K562 (cell line): Measurements from ENCODE around the gene ADAT3. TPM values are rescaled to one million over a fixed set of nuclear protein-coding genes. Genes with fewer than 3 reads are reported as not detected.
A peak's percentile ranks its signal among the peaks of the same experiment; 100 is the strongest.

Source experiments
- ATAC-seq: fragments of 200-7000 bp; cut with Tn5 transposase; 3 replicates; pipeline ENCODE4 v1.9.1; 2020; ENCODE audit warnings: moderate library complexity
- BruUV-seq: library from RNA; stranded (reverse); fragments of 400-500 nt; replicated peaks from 2 replicates; lab custom pipeline; 2021; lab: Mats Ljungman, UMichigan
- CTCF ChIA-PET: fragments of 300-600 bp; formaldehyde crosslinking; extraction: SDS; loops from one replicate; lab custom pipeline; 2021; ENCODE audit warnings: low intra/inter-chr PET ratio; lab: Yijun Ruan, JAX
- POLR2A ChIA-PET: fragments of 300-600, 350-650 bp; sonication (Branson Sonifier 250); formaldehyde crosslinking; extraction: SDS; loops from one replicate; lab custom pipeline; 2021; ENCODE audit warnings: antibody characterized with exemption, inconsistent platforms; lab: Yijun Ruan, JAX
- DNase-seq, 4 experiments: peaks; one replicate each; pipeline versions ENCODE4 v3.0.0 to v3.0.0-alpha.2; 2011 to 2018; ENCODE audit warnings: low spot score in 3 of 4, mixed read lengths in 3 of 4; ENCODE audit errors: extremely low read depth in 1 of 4
- FAIRE-seq: peaks from 2 replicates; lab custom pipeline; 2011; peaks lifted over from hg19 to GRCh38; lab: Jason Lieb, UNC
- H2AFZ ChIP-seq: 2 replicates; pipeline ENCODE4 v1.6.0; 2011; ENCODE audit warnings: low read depth, low read length, control low read depth, inconsistent platforms
- H3K27ac ChIP-seq: fragments of 200-600 bp; 3 replicates; pipeline ENCODE4 v1.8.0; 2011; ENCODE audit warnings: low read depth, mild to moderate bottlenecking, control low read depth, inconsistent platforms, low read length, moderate library complexity, mixed read lengths; ENCODE audit errors: extremely low read depth
- H3K27me3 ChIP-seq, 2 experiments: fragments of 300-600 bp in 1 of 2; 2 replicates in 1 of 2; 3 replicates in 1 of 2; pipeline versions ENCODE4 v1.6.0 to v1.8.0; 2011; ENCODE audit warnings: inconsistent platforms in 2 of 2, low read length in 2 of 2, mild to moderate bottlenecking in 1 of 2, mixed read lengths in 1 of 2, moderate library complexity in 1 of 2; ENCODE audit not compliant: control insufficient read depth in 2 of 2, insufficient read depth in 2 of 2
- H3K36me3 ChIP-seq: fragments of 300-600 bp; 3 replicates; pipeline ENCODE4 v1.8.0; 2011; ENCODE audit warnings: mild to moderate bottlenecking, low read length, inconsistent platforms; ENCODE audit not compliant: control insufficient read depth, insufficient read depth
- H3K4me1 ChIP-seq, 2 experiments: fragments of 200-600 bp in 1 of 2; replicated peaks in 1 of 2; 2 replicates in 1 of 2; 3 replicates in 1 of 2; pipeline versions ENCODE4 v1.5.1 to v1.8.0; 2011; ENCODE audit warnings: inconsistent platforms in 2 of 2, low read length in 2 of 2, mild to moderate bottlenecking in 1 of 2, mixed read lengths in 1 of 2, moderate library complexity in 1 of 2; ENCODE audit not compliant: control insufficient read depth in 2 of 2, insufficient read depth in 2 of 2
- H3K4me2 ChIP-seq: 2 replicates; pipeline ENCODE4 v1.6.1; 2011; ENCODE audit warnings: low read length, control low read depth, inconsistent platforms, mixed read lengths; ENCODE audit not compliant: insufficient read depth
- H3K4me3 ChIP-seq: fragments of 200-600 bp; sonication (generic), shearing (Covaris generic); 2 replicates; pipeline ENCODE4 v1.5.1; 2016; ENCODE audit warnings: control low read depth, inconsistent platforms
- H3K79me2 ChIP-seq: fragments of 200-600 bp; 3 replicates; pipeline ENCODE4 v1.8.0; 2011; ENCODE audit warnings: low read length, inconsistent platforms; ENCODE audit not compliant: control insufficient read depth, insufficient read depth
- H3K9ac ChIP-seq, 2 experiments: 2 replicates each; pipeline versions ENCODE4 v1.6.0 to v1.6.1; 2011; ENCODE audit warnings: low read depth in 2 of 2, low read length in 2 of 2, control low read depth in 1 of 2, inconsistent platforms in 1 of 2, mild to moderate bottlenecking in 1 of 2, mixed read lengths in 1 of 2; ENCODE audit not compliant: insufficient read depth in 1 of 2
- H3K9me1 ChIP-seq: one replicate; pipeline ENCODE4 v1.6.0; 2011; ENCODE audit warnings: inconsistent platforms, mild to moderate bottlenecking, low read length, moderate library complexity; ENCODE audit not compliant: control insufficient read depth, insufficient read depth
- H3K9me3 ChIP-seq: replicated peaks from 2 replicates; pipeline ENCODE4 v1.5.1; 2011; ENCODE audit warnings: low read depth, low read length, inconsistent platforms; ENCODE audit not compliant: control insufficient read depth, insufficient read depth
- H4K20me1 ChIP-seq: replicated peaks from 2 replicates; pipeline ENCODE4 v1.6.1; 2011; ENCODE audit warnings: low read length, inconsistent platforms, mixed read lengths; ENCODE audit not compliant: control insufficient read depth, insufficient read depth
- CC2D1A ChIP-seq: fragments of 450-650 bp; IDR thresholded peaks from 2 replicates; pipeline ENCODE4 v1.6.1; 2017; ENCODE audit warnings: mild to moderate bottlenecking
- CREBBP ChIP-seq: IDR thresholded peaks from one replicate; pipeline ENCODE4 v1.6.1; 2012; ENCODE audit warnings: low read depth, mild to moderate bottlenecking, control low read depth, inconsistent platforms, low read length
- ETS2 ChIP-seq: IDR thresholded peaks from 2 replicates; pipeline ENCODE4 v1.6.1; 2016; ENCODE audit warnings: borderline replicate concordance, missing genetic modification characterization, mild to moderate bottlenecking, moderate library complexity, missing compliant biosample characterization; ENCODE audit not compliant: poor library complexity, severe bottlenecking
- HDAC2 ChIP-seq: fragments of 450-650 bp; IDR thresholded peaks from 2 replicates; pipeline ENCODE4 v1.6.1; 2016; ENCODE audit warnings: mild to moderate bottlenecking
- HLTF ChIP-seq: fragments of 450-650 bp; IDR thresholded peaks from 2 replicates; pipeline ENCODE4 v1.6.1; 2016
- NFE2L1 ChIP-seq: fragments of 450-650 bp; IDR thresholded peaks from 2 replicates; pipeline ENCODE4 v1.6.1; 2016; ENCODE audit warnings: missing genetic modification characterization, low read depth, mild to moderate bottlenecking, missing compliant biosample characterization, moderate library complexity, borderline replicate concordance
- PTBP1 ChIP-seq: fragments of 200-400 bp; formaldehyde crosslinking; IDR thresholded peaks from 2 replicates; pipeline ENCODE4 v1.6.1; 2017; ENCODE audit warnings: low read depth, low read length
- RNF2 ChIP-seq: sonication (generic); IDR thresholded peaks from 2 replicates; pipeline ENCODE4 v1.6.1; 2016
- SMAD2 ChIP-seq: fragments of 150-350 bp; IDR thresholded peaks from 2 replicates; pipeline ENCODE4 v1.6.1; 2014; ENCODE audit warnings: low read depth, mild to moderate bottlenecking, low read length
- THAP7 ChIP-seq: fragments of 250-450 bp; sonication (Bioruptor Pico); IDR thresholded peaks from 2 replicates; pipeline ENCODE4 v1.5.0; 2021
- ZBED1 ChIP-seq: IDR thresholded peaks from 2 replicates; pipeline ENCODE4 v1.6.1; 2014
- ZNF224 ChIP-seq: sonication (generic); formaldehyde crosslinking; IDR thresholded peaks from 2 replicates; pipeline ENCODE4 v1.8.0; 2022; ENCODE audit warnings: mild to moderate bottlenecking, missing genetic modification reagents
- ZNF274 ChIP-seq: IDR thresholded peaks from 2 replicates; pipeline ENCODE4 v1.6.1; 2011; ENCODE audit warnings: low read depth, mild to moderate bottlenecking, low read length, moderate library complexity, borderline replicate concordance
- WGBS: fragments of 100-300 bp; shearing (Covaris generic); methylation state at CpG from one replicate; pipeline ENCODE4 v1.1.6; 2016; ENCODE audit warnings: low coverage, mixed read lengths; ENCODE audit not compliant: insufficient coverage; ENCODE audit errors: missing lambda C conversion rate; 5-methylcytosine and 5-hydroxymethylcytosine counted together
- in situ Hi-C: fragments of 300-500 bp; cut with MboI; formaldehyde crosslinking; loops from 4 replicates; pipeline ENCODE4 v1.15.0; 2018; ENCODE audit warnings: inconsistent platforms, mixed read lengths
- intact Hi-C: fragments of 100-400 bp; cut with micrococcal nuclease; formaldehyde crosslinking; loops from 2 replicates; pipeline ENCODE4 v1.14.2; 2022
- polyA plus RNA-seq, 8 experiments: library from polyadenylated mRNA; depleted of rRNA in 4 of 8; stranded (reverse) in 5 of 8; unstranded in 3 of 8; fragments of >200 nt; fragmentation: Nextera tagmentation in 2 of 8; fragmentation: Illumina TruSeq in 1 of 8; extraction: Ambion mirVana in 2 of 8; extraction: Trizol in 1 of 8; gene quantifications; 2 replicates each; pipeline versions ENCODE4 v1.2.1 to v1.2.3, GENCODE V29; 2011 to 2014; ENCODE audit warnings: inconsistent platforms in 1 of 8, missing spikeins in 1 of 8
- total RNA-seq, 7 experiments: library from RNA; depleted of rRNA in 6 of 7; stranded (reverse); fragments of >200 nt in 6 of 7; fragmentation: Illumina TruSeq in 2 of 7; extraction: Trizol in 2 of 7; gene quantifications; 2 replicates each; pipeline versions ENCODE4 v1.2.1 to v1.2.3, GENCODE V29; 2011 to 2021; ENCODE audit warnings: low replicate concordance in 1 of 7
- TF ChIP-seq, protein P1 (sequence below): sonication (generic); formaldehyde crosslinking; IDR thresholded peaks from 2 replicates; pipeline ENCODE4 v1.8.1; 2023; ENCODE audit warnings: mild to moderate bottlenecking, missing genetic modification reagents

ADAT3 gene
- total and polyA plus RNA-seq, 9 of the 15 experiments (the other 6 are each of a cell fraction or from before 2014, with no cell fraction given), result 0.67 to 15.6 (median 7.8) TPM; not detected in 4

DNA sequence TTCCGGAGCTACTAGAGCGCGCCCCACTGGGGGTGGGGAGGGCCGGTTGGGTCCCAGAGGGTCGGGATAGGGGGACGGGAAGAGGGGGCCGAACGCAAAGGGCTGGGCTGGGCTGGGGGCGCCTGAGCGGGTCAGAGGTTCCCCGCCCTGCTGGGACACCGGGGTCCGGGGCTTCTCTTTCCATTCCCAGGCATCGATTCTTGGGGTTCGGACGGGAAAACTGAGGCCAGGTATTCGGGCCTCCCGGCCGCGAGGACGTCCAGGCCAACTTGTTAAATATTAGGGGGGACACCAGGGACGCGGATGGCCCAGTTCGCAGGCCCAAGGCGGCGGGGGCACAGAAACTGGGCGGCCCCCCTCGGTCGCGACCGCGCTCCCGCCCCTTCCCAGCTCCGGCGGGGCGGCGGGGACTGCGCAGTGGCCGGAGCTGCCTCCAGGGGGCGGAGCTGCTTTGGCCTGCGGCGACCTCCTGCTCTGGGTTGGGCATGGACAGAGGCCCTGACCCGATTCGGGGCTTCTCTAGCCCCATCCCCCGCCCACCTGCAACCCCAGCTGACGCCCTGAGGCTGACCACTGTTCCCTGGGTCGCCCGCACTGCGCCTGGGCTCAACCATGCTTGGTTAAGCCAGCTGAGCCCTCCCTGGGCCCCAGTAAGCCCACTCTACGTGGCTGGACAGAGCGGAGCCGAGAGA is 40.6 kb upstream of the ADAT3 start:
- ChIA-PET POLR2A (interaction anchor here (0.5 to 3.5 kb wide), 9 partner anchors 8 to 333 kb away, joined by 3 to 24 read pairs (median 3); partner anchors contain the start of gene ABHD17A), CTCF (no interaction called here)
- Histone ChIP-seq H3K27me3 (no peaks in the 10 kb centered on the region), H3K9me3 (no peaks in the 10 kb centered on the region), H3K79me2 (peaks cover 50% of the 10 kb centered on the region), H3K9me1 (peaks cover 5% of the 10 kb centered on the region), H3K27ac (peak overlapping the region; percentile 99), H2AFZ (peak overlapping the region; percentile 92), H3K4me1 (peaks cover 33 to 73% of the 10 kb centered on the region in 2 experiments), H3K4me2 (peak overlapping the region; percentile 83), H3K9ac (peak overlapping the region; percentile 94 to 97), H4K20me1 (peaks cover 17% of the 10 kb centered on the region), H3K36me3 (no peaks in the 10 kb centered on the region; the same call in 2 of the 3 replicates), H3K4me3 (peak overlapping the region; percentile 75)
- in situ Hi-C loops (no loop called here), intact Hi-C loops (no loop called here)
- 5% methylated on average over 42 of the region's 52 CpGs for WGBS
- ATAC-seq, result peak; percentile 84
- DNase-seq, result peak; percentile 79 to 91 (median 80)
- FAIRE-seq, result no peak
- TSS peak; percentile 92 for BruUV-seq
- no peak for TF ChIP-seq SMAD2
- TF ChIP-seq, protein P1, sequence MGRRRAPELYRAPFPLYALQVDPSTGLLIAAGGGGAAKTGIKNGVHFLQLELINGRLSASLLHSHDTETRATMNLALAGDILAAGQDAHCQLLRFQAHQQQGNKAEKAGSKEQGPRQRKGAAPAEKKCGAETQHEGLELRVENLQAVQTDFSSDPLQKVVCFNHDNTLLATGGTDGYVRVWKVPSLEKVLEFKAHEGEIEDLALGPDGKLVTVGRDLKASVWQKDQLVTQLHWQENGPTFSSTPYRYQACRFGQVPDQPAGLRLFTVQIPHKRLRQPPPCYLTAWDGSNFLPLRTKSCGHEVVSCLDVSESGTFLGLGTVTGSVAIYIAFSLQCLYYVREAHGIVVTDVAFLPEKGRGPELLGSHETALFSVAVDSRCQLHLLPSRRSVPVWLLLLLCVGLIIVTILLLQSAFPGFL (CRISPR knock-in tag), result no peak
- TF ChIP-seq CREBBP, result no peak
- no peak for TF ChIP-seq ETS2
- TF ChIP-seq HDAC2, result no peak
- no peak for TF ChIP-seq ZNF224 (CRISPR knock-in tag)
- TF ChIP-seq NFE2L1 (tag), result no peak
- no peak for TF ChIP-seq ZBED1
- no peak for TF ChIP-seq CC2D1A
- TF ChIP-seq HLTF, result no peak
- no peak for TF ChIP-seq PTBP1
- no peak for TF ChIP-seq RNF2
- TF ChIP-seq ZNF274, result no peak
- TF ChIP-seq THAP7, result no peak
